Measurements from ENCODE around the gene SNX21. TPM values are rescaled to one million over a fixed set of nuclear protein-coding genes. Genes with fewer than 3 reads are reported as not detected.
"Not testable (repeated sequence)": the region's sequence is repeated elsewhere in the genome, so short reads cannot be mapped to it uniquely, and the experiment has no call there.

SNX21 gene, protein sequence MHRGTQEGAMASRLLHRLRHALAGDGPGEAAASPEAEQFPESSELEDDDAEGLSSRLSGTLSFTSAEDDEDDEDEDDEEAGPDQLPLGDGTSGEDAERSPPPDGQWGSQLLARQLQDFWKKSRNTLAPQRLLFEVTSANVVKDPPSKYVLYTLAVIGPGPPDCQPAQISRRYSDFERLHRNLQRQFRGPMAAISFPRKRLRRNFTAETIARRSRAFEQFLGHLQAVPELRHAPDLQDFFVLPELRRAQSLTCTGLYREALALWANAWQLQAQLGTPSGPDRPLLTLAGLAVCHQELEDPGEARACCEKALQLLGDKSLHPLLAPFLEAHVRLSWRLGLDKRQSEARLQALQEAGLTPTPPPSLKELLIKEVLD
- total RNA-seq, result 1 to 10 TPM; 1.9 to 3.1 TPM
- total RNA-seq, result 4.1 to 4.6 reads per million in 2 donors

DNA sequence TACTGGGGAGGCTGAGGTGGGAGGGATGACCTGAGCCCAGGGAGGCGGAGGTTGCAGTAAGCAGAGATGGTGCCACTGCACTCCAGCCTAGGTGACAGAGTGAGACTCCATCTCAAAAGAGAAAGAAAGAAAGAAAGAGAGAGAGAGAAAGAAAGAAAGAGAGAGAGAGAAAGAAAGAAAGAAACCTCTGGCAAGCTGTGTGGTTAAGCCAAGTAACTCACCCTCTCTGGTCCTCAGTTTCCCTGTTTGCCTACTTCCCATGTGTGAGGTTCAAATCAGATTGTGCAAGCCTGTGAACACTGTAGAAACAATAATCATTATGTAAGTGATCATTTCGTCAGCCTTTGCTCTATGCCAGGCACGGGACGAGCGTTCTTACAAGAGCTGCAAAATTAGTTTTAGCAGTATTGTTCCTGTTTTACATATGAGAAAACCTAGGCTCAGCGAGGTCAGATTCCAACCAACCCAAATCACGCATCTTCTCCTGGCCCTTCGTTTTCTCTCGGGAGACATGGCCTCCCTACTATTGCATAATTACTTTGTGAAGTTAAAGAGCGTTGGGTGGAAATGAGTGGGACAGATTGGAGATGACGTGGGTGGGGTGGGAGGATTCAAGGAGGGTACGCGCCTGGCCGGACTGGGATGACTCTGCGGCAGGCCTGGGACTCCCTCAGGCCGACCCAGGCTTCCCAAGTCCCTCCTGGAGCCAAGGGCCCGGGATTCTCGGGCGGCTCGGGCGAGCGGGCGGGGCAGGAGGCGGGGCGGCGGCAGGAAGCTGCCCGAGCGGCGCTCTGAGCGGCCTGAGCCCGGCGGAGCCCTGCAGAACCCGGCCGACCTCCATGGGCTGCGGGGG is at the start of gene SNX21:
TSS of gene SNX21 (plus strand) at position 770 of the 853 bp plus-strand sequence. CDS start 121 bp downstream, outside the sequence.
- Mint-ChIP-seq H3K27me3 (peaks cover 5% of the 10 kb centered on the region), H3K36me3 (ENCODE audit: low read depth) (peaks cover 2% of the 10 kb centered on the region), H3K4me3 (peak within 1 kb of the TSS; percentile 95), H3K4me1 (peaks cover 23% of the 10 kb centered on the region), H3K27ac (peak within 1 kb of the TSS; percentile 89)
- no peaks in the 10 kb centered on the region for H3K9me3 ChIP-seq (ENCODE audit: control insufficient read depth, low read length, poor library complexity, severe bottlenecking)
- DNase-seq, result peak in 1 of 3 donors; percentile 25
- peak; percentile 69 for ATAC-seq

DNA sequence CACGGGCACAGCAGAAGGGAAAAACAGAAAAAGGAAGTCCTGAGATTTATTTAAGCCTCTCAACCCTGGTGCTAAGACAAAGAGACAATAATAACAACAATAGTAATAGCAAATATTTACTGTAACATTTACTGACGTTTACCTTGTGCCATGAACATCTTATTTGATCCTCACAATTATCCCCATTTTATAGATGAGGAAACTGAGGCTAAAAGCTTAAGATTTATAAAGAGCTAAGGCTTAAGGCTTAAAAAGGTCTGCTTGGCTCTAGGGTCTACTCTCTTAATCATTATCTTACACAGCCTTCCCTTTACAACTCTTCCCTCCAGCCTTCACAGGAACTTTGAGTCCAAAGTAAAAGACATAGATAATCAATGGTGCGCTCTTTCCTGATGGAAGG is 45.2 kb upstream of the SNX21 start:
- H3K4me3 Mint-ChIP-seq, result no peak overlapping the region
- H3K4me1 Mint-ChIP-seq, result peaks cover 10% of the 10 kb centered on the region
- no peak for ATAC-seq
- H3K9me3 ChIP-seq (ENCODE audit: control insufficient read depth, low read length, poor library complexity, severe bottlenecking), result no peaks in the 10 kb centered on the region
- H3K36me3 Mint-ChIP-seq (ENCODE audit: low read depth), result no peaks in the 10 kb centered on the region
- no peaks in the 10 kb centered on the region for H3K27me3 Mint-ChIP-seq
- DNase-seq, result no peak
- no peak overlapping the region for H3K27ac Mint-ChIP-seq

DNA sequence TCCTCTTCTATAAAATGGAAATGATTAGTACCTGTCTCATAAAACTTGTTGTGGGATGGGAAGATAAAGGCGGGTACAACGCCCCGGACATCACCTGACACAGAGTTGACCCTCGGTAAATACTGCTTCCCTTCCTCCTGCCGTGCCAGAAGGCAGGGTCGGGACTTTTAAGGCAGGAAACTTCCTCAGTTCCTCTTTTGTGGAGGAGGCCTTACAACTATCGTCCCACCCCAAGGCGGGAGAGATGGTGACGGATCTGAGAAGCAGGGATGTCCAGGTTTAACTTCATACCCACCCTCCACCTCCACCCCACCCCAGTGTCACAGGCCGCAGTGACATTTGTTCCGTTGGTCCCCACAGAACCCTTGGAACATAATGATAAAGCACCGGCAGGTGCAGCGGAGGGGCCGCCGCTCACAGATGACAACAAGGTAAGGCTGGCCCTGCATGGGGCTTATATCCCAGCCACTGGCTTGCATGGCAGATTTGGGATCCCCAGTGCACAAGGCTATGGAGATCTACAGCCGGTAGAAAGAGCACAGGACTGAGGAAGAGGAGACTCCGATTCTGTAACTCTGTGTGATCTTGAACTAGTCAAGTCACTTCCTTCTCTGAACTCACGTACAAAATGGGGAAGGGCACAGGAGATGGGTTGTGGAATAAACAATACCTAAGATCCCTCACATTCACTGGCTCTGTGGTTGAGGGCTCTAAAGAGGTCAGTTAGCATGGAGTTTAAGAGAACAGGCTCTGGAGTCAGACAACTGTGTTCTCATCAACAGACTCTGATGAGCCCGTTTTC is 41.1 kb upstream of the SNX21 start:
- no peaks in the 10 kb centered on the region for H3K9me3 ChIP-seq (ENCODE audit: control insufficient read depth, low read length, poor library complexity, severe bottlenecking)
- Mint-ChIP-seq H3K4me1 (peaks cover 13% of the 10 kb centered on the region), H3K27ac (peak overlapping the region; percentile 97), H3K36me3 (ENCODE audit: low read depth) (peaks cover 5% of the 10 kb centered on the region), H3K4me3 (peak overlapping the region; percentile 96), H3K27me3 (no peaks in the 10 kb centered on the region)
- ATAC-seq (peak; percentile 7), DNase-seq (no peak)

DNA sequence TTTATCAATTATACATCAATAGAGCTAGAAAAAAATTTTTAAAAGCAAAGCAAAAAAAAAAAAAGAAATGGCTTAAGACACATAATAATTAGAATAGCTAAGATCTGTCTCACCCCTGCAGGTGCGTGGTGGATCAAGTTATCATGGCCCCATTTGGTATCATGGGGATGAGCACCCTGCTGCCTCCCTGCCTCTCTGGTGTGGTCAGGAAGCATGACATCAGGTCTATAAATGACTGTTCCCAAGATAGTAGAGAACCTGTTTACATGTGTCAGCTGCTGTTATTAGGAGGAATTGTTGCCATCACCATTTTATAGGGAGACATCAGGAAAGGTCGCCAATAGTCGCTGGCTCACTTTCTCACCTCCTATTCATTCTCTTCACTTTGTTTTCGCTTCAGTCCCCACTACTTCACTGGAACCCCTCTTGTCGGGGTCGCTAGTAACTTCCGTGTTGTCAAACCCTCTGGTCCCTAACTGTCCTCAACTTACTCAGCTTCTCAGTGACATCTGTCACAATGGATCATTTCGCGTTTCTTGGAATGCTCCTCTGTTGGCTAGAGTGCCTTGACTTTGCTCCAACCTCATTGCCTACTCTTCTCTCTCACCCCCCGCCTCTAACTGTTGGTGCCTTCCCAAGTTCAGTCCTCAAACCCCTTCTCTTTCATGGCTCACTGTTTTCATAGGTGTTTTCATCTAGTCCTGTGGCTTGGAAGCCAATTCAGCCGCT is 37.1 kb upstream of the SNX21 start:
- ATAC-seq (no peak), DNase-seq (no peak)
- H3K27me3 Mint-ChIP-seq, result no peaks in the 10 kb centered on the region
- peaks cover 23% of the 10 kb centered on the region for H3K4me1 Mint-ChIP-seq
- H3K4me3 Mint-ChIP-seq, result no peak overlapping the region
- H3K27ac Mint-ChIP-seq, result no peak overlapping the region
- H3K9me3 ChIP-seq (ENCODE audit: control insufficient read depth, low read length, poor library complexity, severe bottlenecking), result no peaks in the 10 kb centered on the region
- peaks cover 5% of the 10 kb centered on the region for H3K36me3 Mint-ChIP-seq (ENCODE audit: low read depth)

DNA sequence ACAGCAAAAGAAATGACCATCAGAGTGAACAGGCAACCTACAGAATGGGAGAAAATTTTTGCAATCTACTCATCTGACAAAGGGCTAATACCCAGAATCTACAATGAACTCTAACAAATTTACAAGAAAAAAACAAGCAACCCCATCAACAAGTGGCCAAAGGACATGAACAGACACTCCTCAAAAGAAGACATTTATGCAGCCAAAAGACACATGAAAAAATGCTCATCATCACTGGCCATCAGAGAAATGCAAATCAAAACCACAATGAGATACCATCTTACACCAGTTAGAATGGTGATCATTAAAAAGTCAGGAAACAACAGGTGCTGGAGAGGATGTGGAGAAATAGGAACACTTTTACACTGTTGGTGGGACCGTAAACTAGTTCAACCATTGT is 36.1 kb upstream of the SNX21 start:
- not testable (repeated sequence) for ATAC-seq; H3K9me3 ChIP-seq (ENCODE audit: control insufficient read depth, low read length, poor library complexity, severe bottlenecking); H3K27me3 Mint-ChIP-seq; H3K27ac Mint-ChIP-seq; H3K4me3 Mint-ChIP-seq; H3K36me3 Mint-ChIP-seq (ENCODE audit: low read depth); DNase-seq
- H3K4me1 Mint-ChIP-seq, result peaks cover 20% of the 10 kb centered on the region

DNA sequence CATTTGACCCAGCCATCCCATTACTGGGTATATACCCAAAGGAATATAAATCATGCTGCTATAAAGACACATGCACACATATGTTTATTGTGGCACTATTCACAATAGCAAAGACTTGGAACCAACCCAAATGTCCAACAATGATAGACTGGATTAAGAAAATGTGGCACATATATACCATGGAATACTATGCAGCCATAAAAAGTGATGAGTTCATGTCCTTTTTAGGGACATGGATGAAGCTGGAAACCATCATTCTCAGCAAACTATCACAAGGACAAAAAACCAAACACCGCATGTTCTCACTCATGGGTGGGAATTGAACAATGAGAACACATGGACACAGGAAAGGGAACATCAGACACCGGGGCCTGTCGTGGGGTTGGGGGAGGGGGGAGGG is 35.6 kb upstream of the SNX21 start:
- not testable (repeated sequence) for H3K27me3 Mint-ChIP-seq; H3K9me3 ChIP-seq (ENCODE audit: control insufficient read depth, low read length, poor library complexity, severe bottlenecking); H3K27ac Mint-ChIP-seq; DNase-seq; ATAC-seq; H3K36me3 Mint-ChIP-seq (ENCODE audit: low read depth); H3K4me3 Mint-ChIP-seq
- H3K4me1 Mint-ChIP-seq, result peaks cover 16% of the 10 kb centered on the region

DNA sequence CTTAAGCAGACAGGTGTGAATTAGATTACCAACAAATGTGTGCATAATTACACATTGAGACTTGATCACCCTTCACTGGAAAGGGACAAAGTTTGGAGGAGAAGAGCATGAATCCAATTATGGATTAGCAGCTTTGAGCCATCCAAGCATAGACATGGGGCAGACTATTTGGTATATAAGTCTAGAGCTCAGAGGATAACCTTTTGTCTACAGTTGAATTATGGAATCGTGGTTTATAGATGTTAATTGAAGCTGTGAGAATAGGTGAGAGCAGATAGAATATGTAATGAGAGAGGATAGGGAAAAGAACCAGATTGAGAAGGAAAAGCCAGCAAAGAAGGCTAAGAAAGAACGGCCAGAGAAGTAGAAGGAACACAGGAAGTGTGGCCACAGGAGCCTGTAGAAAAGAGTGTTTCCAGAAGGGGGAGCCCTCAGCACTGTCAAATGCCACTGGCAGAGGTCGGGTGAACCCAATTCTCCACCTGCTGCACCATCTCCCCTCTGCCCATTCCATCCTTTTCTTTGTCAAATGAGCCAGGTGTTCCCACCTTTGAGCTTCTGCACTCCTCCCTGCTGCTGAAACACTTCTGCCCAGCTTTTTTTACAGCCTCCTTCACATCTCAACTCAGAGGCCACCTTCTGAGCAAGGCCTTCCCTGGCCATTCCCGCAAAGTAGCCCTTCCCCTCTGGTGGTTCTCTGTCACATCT is 34.5 kb upstream of the SNX21 start:
- Mint-ChIP-seq H3K36me3 (ENCODE audit: low read depth) (peaks cover 9% of the 10 kb centered on the region), H3K4me3 (no peak overlapping the region), H3K27me3 (no peaks in the 10 kb centered on the region)

DNA sequence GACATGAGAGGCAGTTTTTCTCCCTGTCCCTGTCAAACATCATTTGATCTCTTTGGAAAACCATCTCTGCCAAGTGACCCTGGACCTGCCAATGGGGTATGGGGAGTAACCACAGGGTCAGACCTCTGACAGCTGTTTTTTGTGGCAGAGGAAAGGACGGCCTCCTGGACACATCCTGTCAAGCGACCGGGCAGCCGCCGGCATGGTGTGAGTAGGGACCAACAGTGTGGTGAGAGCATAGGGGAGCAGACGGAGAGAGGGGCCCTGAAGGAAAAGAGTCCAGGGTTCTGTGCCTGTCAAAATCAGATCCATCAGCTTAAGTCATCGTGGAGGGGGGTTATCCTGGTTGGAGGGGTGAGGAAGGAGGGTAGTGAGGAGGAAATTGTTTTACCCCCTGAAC is 31.7 kb upstream of the SNX21 start:
- Mint-ChIP-seq H3K4me3 (no peak overlapping the region), H3K27ac (no peak overlapping the region), H3K36me3 (ENCODE audit: low read depth) (peaks cover 12% of the 10 kb centered on the region), H3K27me3 (no peaks in the 10 kb centered on the region), H3K4me1 (peaks cover 13% of the 10 kb centered on the region)
- H3K9me3 ChIP-seq (ENCODE audit: control insufficient read depth, low read length, poor library complexity, severe bottlenecking), result no peaks in the 10 kb centered on the region
- ATAC-seq, result no peak
- DNase-seq, result no peak

More for the DNA sequence above, 34.5 kb upstream of the SNX21 start:
- Mint-ChIP-seq H3K27ac (peak overlapping the region; percentile 63), H3K4me1 (peaks cover 15% of the 10 kb centered on the region)
- DNase-seq, result peak in 2 of 3 donors; percentile 27 to 50
- H3K9me3 ChIP-seq (ENCODE audit: control insufficient read depth, low read length, poor library complexity, severe bottlenecking), result no peaks in the 10 kb centered on the region
- ATAC-seq, result peak; percentile 98

DNA sequence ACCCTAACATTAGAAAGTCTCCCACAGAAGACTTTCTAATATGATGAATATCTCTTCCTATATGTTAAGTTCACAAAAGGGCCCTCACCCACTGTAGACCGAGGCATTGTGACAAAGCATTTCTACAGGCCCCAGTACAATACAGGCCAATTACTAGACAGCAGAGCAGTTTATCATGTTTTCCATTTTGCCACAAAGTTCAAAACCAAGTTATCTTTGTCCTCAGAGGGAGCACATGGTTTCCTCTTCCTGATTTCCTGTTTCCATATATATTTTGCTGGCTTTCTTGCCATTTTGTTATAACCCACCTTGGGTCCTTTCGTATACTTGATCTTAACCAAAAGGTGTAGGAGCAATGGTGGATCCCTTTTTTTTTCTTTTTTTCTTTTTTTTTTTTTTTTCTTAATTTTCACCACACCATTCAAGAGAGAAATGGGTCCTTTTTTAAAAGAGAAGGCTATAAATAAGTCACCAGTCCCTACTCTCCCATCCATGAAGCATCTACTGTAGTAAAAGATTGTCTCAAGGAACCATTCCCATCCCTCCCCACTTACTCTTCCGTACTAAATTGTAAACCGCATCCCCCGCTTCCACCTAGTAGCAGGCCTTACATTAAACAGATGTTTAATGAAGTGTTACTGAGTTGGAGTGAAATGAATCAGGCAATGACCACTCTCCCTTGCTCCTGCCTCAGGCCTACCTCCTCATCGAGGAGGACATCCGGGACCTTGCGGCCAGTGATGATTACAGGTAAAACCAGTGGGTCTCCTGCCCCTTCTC is 23.2 kb upstream of the SNX21 start:
- no peaks in the 10 kb centered on the region for H3K9me3 ChIP-seq (ENCODE audit: control insufficient read depth, low read length, poor library complexity, severe bottlenecking)
- Mint-ChIP-seq H3K4me1 (peaks cover 17% of the 10 kb centered on the region), H3K36me3 (ENCODE audit: low read depth) (peaks cover 4% of the 10 kb centered on the region), H3K27ac (no peak overlapping the region), H3K27me3 (no peaks in the 10 kb centered on the region), H3K4me3 (no peak overlapping the region)
- ATAC-seq (no peak), DNase-seq (no peak)

DNA sequence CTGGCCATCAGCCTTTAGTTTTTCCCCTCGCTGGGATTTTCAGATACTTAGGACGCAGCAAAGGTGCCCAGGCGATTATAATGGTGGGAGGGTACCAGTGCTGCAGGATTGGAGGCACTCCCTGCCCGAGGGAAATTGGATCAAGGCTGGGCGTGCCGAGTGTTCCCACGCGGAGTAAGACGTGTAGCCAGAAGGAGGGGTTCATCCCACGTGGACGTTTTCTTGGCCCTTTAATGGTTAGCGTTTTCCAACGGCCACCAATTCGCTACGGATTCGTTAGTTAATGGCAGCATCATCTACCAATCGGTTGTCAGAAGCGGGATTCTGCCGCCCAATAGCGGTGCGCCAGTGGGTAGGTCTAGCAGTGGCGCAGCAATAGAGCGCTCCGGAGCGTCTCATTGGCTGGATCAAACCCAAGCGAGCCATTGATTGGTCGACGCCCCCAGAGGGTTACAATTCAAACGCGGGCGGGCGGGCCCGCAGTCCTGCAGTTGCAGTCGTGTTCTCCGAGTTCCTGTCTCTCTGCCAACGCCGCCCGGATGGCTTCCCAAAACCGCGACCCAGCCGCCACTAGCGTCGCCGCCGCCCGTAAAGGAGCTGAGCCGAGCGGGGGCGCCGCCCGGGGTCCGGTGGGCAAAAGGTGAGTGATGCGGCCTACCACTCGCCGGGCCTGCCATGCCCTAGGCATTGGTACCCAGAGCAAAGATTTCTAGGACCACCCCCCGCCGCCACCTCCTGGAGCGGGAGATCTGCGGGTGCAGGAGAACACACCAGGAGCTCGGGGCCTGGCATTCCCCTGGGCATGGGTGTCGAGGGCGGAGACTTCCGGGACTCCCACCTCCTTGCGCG is 21.2 kb upstream of the SNX21 start, which contains the start of gene UBE2C:
TSS of gene UBE2C (plus strand) at position 488 of the 849 bp plus-strand sequence. CDS start at position 540, 52 bp downstream.
- Mint-ChIP-seq H3K4me3 (peak within 1 kb of the TSS; percentile 87), H3K4me1 (peaks cover 17% of the 10 kb centered on the region), H3K27me3 (no peaks in the 10 kb centered on the region), H3K36me3 (ENCODE audit: low read depth) (peaks cover 4% of the 10 kb centered on the region), H3K27ac (peak within 1 kb of the TSS; percentile 75)
- H3K9me3 ChIP-seq (ENCODE audit: control insufficient read depth, low read length, poor library complexity, severe bottlenecking), result no peaks in the 10 kb centered on the region
- DNase-seq, result peak; percentile 84 to 89 (median 89)
- ATAC-seq, result peak; percentile 100

DNA sequence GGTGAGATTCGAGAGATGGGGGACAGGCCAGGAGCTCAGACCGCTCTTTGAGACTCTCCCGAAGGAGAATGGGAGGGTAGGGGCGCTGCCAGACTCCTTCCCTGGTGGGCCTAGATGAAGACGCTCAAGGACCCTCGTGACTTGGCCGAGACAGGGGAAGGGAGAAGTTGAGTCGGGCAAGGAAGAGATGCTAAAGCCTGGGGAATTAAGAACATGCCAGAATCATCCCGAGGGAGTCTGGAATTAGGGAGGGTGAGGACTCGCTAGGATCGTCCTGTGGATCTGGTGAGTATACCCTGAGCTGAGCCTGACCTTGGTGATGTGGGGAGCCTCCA is 20.6 kb upstream of the SNX21 start:
- peak overlapping the region; percentile 87 for H3K4me3 Mint-ChIP-seq
- peaks cover 17% of the 10 kb centered on the region for H3K4me1 Mint-ChIP-seq
- no peaks in the 10 kb centered on the region for H3K27me3 Mint-ChIP-seq
- peaks cover 4% of the 10 kb centered on the region for H3K36me3 Mint-ChIP-seq (ENCODE audit: low read depth)
- no peaks in the 10 kb centered on the region for H3K9me3 ChIP-seq (ENCODE audit: control insufficient read depth, low read length, poor library complexity, severe bottlenecking)
- H3K27ac Mint-ChIP-seq, result no peak overlapping the region
- no peak for ATAC-seq
- DNase-seq, result no peak
